A549 (cell line): ENCODE results near the gene TMEM217. TPM values are rescaled to one million over a fixed set of nuclear protein-coding genes. Genes with fewer than 3 reads are reported as not detected.

Experiments used
- ATAC-seq, 2 experiments: fragments of 200-7000 bp in 1 of 2; fragments of >200 bp in 1 of 2; cut with Nextera tagmentation in 1 of 2; cut with Tn5 transposase in 1 of 2; 3 replicates each; pipeline versions ENCODE4 v1.8.0 to v1.9.1; 2018 to 2020; ENCODE audit warnings: mild to moderate bottlenecking in 1 of 2, moderate library complexity in 1 of 2
- CTCF ChIA-PET: fragments of 300-600 bp; sonication (Branson Sonifier 250); formaldehyde crosslinking; extraction: SDS; loops from one replicate; lab custom pipeline; 2021; ENCODE audit warnings: antibody characterized with exemption, inconsistent platforms; lab: Yijun Ruan, JAX
- POLR2A ChIA-PET: fragments of 350-600 bp; formaldehyde crosslinking; extraction: SDS; loops from one replicate; lab custom pipeline; 2021; ENCODE audit warnings: antibody characterized with exemption, inconsistent platforms; lab: Yijun Ruan, JAX
- DNase-seq, 2 experiments: peaks; one replicate each; pipeline versions ENCODE4 v3.0.0 to v3.0.0-alpha.2; 2011 to 2016; ENCODE audit warnings: low read depth in 1 of 2, low spot score in 1 of 2
- FAIRE-seq: peaks from 2 replicates; lab custom pipeline; 2011; peaks lifted over from hg19 to GRCh38; lab: Jason Lieb, UNC
- H3K27ac ChIP-seq, 2 experiments: fragments of >200 bp; sonication (Bioruptor Twin); formaldehyde crosslinking; 3 replicates each; pipeline ENCODE4 v1.5.1; 2016 to 2017
- H3K4me1 ChIP-seq: fragments of >200 bp; sonication (Bioruptor Twin); formaldehyde crosslinking; 3 replicates; pipeline ENCODE4 v1.6.1; 2016
- H3K4me2 ChIP-seq: fragments of >200 bp; sonication (Bioruptor Twin); formaldehyde crosslinking; 3 replicates; pipeline ENCODE4 v1.6.1; 2016
- H3K4me3 ChIP-seq: fragments of >200 bp; sonication (Bioruptor Twin); formaldehyde crosslinking; 3 replicates; pipeline ENCODE4 v1.5.1; 2016
- H3K9me3 ChIP-seq: fragments of >200 bp; sonication (Bioruptor Twin); formaldehyde crosslinking; 3 replicates; pipeline ENCODE4 v1.6.1; 2016
- BCL3 ChIP-seq: fragments of >200 bp; sonication (Bioruptor Twin); formaldehyde crosslinking; IDR thresholded peaks from 3 replicates; pipeline ENCODE4 v1.6.1; 2016
- CBX2 ChIP-seq: fragments of 200-600 bp; sonication (generic); IDR thresholded peaks from 2 replicates; pipeline ENCODE4 v1.6.1; 2016; ENCODE audit warnings: low read depth, mild to moderate bottlenecking, borderline replicate concordance
- CTCF ChIP-seq: fragments of >200 bp; sonication (Bioruptor Twin); formaldehyde crosslinking; IDR thresholded peaks from 3 replicates; pipeline ENCODE4 v1.5.1; 2016
- E2F6 ChIP-seq: IDR thresholded peaks from 2 replicates; pipeline ENCODE4 v1.6.1; 2012; ENCODE audit warnings: low read depth, borderline replicate concordance
- EHMT2 ChIP-seq: fragments of 200-600 bp; sonication (generic); IDR thresholded peaks from 2 replicates; pipeline ENCODE4 v1.6.1; 2016; ENCODE audit warnings: antibody characterized with exemption, low read depth, mild to moderate bottlenecking, moderate library complexity
- ESRRA ChIP-seq: fragments of 150-350 bp; IDR thresholded peaks from 2 replicates; pipeline ENCODE4 v1.6.1; 2014; ENCODE audit warnings: mild to moderate bottlenecking, low read length, borderline replicate concordance
- FOSB ChIP-seq: fragments of 250-450 bp; sonication (Bioruptor Pico); IDR thresholded peaks from 2 replicates; pipeline ENCODE4 v1.5.0; 2020; ENCODE audit warnings: mild to moderate bottlenecking, moderate library complexity
- FOSL2 ChIP-seq, 2 experiments: fragments of 450-650 bp in 1 of 2; fragments of >200 bp in 1 of 2; sonication (Bioruptor Twin) in 1 of 2; formaldehyde crosslinking; IDR thresholded peaks; 2 replicates each; pipeline versions ENCODE4 v1.5.0 to v1.6.1; 2016 to 2020; ENCODE audit warnings: mild to moderate bottlenecking in 1 of 2, moderate library complexity in 1 of 2
- FOXS1 ChIP-seq: fragments of 250-450 bp; sonication (Bioruptor Pico); IDR thresholded peaks from 2 replicates; pipeline ENCODE4 v1.5.0; 2020; ENCODE audit warnings: mild to moderate bottlenecking, moderate library complexity
- HDAC2 ChIP-seq: fragments of 200-600 bp; sonication (generic); IDR thresholded peaks from 2 replicates; pipeline ENCODE4 v1.6.1; 2016
- KDM5A ChIP-seq: fragments of 200-600 bp; sonication (generic); IDR thresholded peaks from 2 replicates; pipeline ENCODE4 v1.6.1; 2016; ENCODE audit warnings: antibody characterized with exemption, mild to moderate bottlenecking
- MAFK ChIP-seq: fragments of 450-650 bp; IDR thresholded peaks from 2 replicates; pipeline ENCODE4 v1.6.1; 2014; ENCODE audit not compliant: partially characterized antibody
- MYC ChIP-seq: IDR thresholded peaks from 2 replicates; pipeline ENCODE4 v1.6.1; 2012; ENCODE audit warnings: mild to moderate bottlenecking, inconsistent platforms, low read length, improper control_type of control experiment, borderline replicate concordance
- POLR2AphosphoS2 ChIP-seq: conservative IDR thresholded peaks from 2 replicates; pipeline ENCODE4 v1.6.1; 2012; ENCODE audit warnings: low read length, improper control_type of control experiment, inconsistent platforms
- RAD21 ChIP-seq, 2 experiments: fragments of >200 bp in 1 of 2; sonication (Bioruptor Twin) in 1 of 2; formaldehyde crosslinking in 1 of 2; IDR thresholded peaks in 1 of 2; conservative IDR thresholded peaks in 1 of 2; 2 replicates in 1 of 2; 3 replicates in 1 of 2; pipeline ENCODE4 v1.6.1; 2012 to 2018; ENCODE audit warnings: inconsistent platforms in 1 of 2
- RARB ChIP-seq: fragments of 250-450 bp; sonication (Bioruptor Pico); IDR thresholded peaks from 2 replicates; pipeline ENCODE4 v1.8.0; 2021; ENCODE audit warnings: mild to moderate bottlenecking, moderate library complexity
- RCOR1 ChIP-seq: fragments of 150-350 bp; IDR thresholded peaks from 2 replicates; pipeline ENCODE4 v1.6.1; 2014; ENCODE audit warnings: antibody characterized with exemption, low read length, low read depth
- SREBF2 ChIP-seq: fragments of 450-650 bp; IDR thresholded peaks from 2 replicates; pipeline ENCODE4 v1.6.1; 2014; ENCODE audit warnings: mild to moderate bottlenecking, moderate library complexity
- TP53 ChIP-seq: fragments of 250-450 bp; sonication (Bioruptor Pico); IDR thresholded peaks from 2 replicates; pipeline ENCODE4 v1.5.0; 2021; ENCODE audit warnings: mild to moderate bottlenecking, moderate library complexity
- ZC3H11A ChIP-seq: fragments of 450-650 bp; IDR thresholded peaks from 2 replicates; pipeline ENCODE4 v1.6.1; 2014; ENCODE audit warnings: antibody characterized with exemption, mild to moderate bottlenecking
- ZNF302 ChIP-seq: fragments of 250-450 bp; sonication (Bioruptor Pico); IDR thresholded peaks from 2 replicates; pipeline ENCODE4 v1.9.0; 2021; ENCODE audit warnings: inconsistent platforms, mild to moderate bottlenecking, moderate library complexity
- WGBS: methylation state at CpG from one replicate; pipeline ENCODE4 v1.1.6; 2017; ENCODE audit errors: missing lambda C conversion rate; 5-methylcytosine and 5-hydroxymethylcytosine counted together
- polyA plus RNA-seq, 4 experiments: library from polyadenylated mRNA; depleted of rRNA in 3 of 4; stranded (reverse); fragments of >200 nt; fragmentation: RNase III in 1 of 4; extraction: RNeasy Plus Mini Kit Qiagen cat#74134 plus additional on column Dnase treatment in 1 of 4; gene quantifications; 2 replicates in 3 of 4; 3 replicates in 1 of 4; pipeline ENCODE4 v1.2.3, GENCODE V29; 2011 to 2017
- TF ChIP-seq, protein P1 (sequence below): fragments of >200 bp; sonication (Bioruptor Twin); formaldehyde crosslinking; IDR thresholded peaks from 2 replicates; pipeline ENCODE4 v1.6.1; 2016
- TF ChIP-seq, protein P2 (sequence below): fragments of 250-450 bp; sonication (Bioruptor Pico); IDR thresholded peaks from 2 replicates; pipeline ENCODE4 v1.5.0; 2020; ENCODE audit warnings: low read depth, mild to moderate bottlenecking, moderate library complexity

The TMEM217 gene
- polyA plus RNA-seq, 2 of the 4 experiments (the other 2 are of a cell fraction): 0.59 to 1.6 TPM

DNA sequence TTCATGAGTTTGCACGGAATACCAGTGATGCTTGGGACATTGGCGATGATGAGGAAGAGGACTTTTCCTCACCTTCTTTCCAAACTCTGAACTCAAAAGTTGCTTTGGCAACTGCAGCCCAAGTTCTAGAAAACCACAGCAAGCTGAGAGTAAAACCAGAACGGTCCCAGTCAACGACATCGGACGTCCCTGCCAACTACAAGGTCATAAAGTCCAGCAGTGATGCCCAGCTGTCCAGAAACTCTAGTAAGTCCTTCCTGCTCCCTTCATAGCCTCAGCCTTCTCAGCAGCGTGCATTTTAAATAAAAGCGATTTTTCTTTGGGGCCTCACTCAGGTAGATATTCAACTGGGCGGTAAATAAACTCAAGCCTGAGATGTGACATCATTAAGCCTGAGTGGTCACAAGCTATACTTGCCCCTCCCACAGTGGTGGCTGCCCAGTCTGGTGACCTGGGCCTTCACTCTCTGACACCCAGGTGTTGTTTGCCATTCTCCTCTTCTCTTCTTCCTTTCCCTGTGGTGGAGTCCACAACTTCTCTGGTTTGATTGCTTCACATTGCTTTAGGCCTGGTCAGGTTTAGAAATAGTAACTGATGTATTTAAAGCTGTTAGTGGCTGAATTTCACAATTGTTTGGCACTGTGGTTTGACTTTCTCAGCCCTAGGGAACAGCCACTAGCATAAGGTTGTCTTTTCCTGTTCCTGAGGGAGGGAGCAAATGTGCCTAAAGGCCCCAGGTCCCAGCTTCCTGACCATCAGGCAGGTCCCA, 21.6 kb upstream of the TMEM217 start:
- H3K4me2 ChIP-seq: no peak overlapping the region
- no peaks in the 10 kb centered on the region for H3K9me3 ChIP-seq
- CTCF ChIA-PET: interaction anchor here (0.6 to 1.1 kb wide), 3 partner anchors 15 to 71 kb away, joined by 3 read pairs; no protein-coding TSS in a partner anchor
- FAIRE-seq (no peak), ATAC-seq (no peak), DNase-seq (no peak)
- POLR2A ChIA-PET: no interaction called here
- H3K4me1 ChIP-seq: no peaks in the 10 kb centered on the region
- WGBS: 93% methylated on average over 9 of the region's 9 CpGs
- no peak overlapping the region for H3K4me3 ChIP-seq
- no peak overlapping the region for H3K27ac ChIP-seq
- TF ChIP-seq FOSB (CRISPR knock-in tag) (no peak), POLR2AphosphoS2 (no peak), RARB (CRISPR knock-in tag) (no peak), MYC (no peak), KDM5A (no peak), SREBF2 (no peak), FOXS1 (no peak)

DNA sequence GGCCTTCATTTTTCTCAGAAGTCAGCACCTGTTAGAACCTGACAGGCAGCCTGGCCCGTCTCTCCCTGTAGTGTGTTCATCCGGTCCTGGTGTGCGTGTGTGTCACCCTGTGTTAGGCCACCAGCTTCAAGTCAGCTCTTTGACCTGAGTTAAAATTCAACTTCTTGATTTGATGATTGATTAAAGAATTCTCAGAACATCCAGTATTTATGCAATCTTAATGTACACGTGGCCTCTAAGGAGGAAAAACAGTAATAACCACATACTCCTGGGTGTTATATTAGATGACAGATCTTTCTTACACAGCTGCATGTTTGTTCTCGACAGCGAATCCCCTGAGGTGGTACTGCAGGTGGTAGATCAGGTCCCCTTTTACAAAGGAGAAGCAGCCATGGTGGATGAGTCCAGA, 19.1 kb upstream of the TMEM217 start:
- WGBS: 93% methylated on average over 6 of the region's 6 CpGs
- Histone ChIP-seq H3K4me3 (no peak overlapping the region), H3K27ac (no peak overlapping the region), H3K4me1 (no peaks in the 10 kb centered on the region), H3K9me3 (no peaks in the 10 kb centered on the region)
- ChIA-PET CTCF (no interaction called here), POLR2A (no interaction called here)
- FAIRE-seq: no peak
- ATAC-seq: no peak
- DNase-seq: no peak
- TF ChIP-seq ESRRA (no peak), RCOR1 (no peak), SREBF2 (no peak), CBX2 (no peak), ZNF302 (CRISPR knock-in tag) (no peak), FOSL2 (IDR thresholded peaks at IDR 0.05) (no peak), FOSL2 (CRISPR knock-in tag; IDR thresholded peaks at IDR 0.05) (no peak), FOSB (CRISPR knock-in tag) (no peak), E2F6 (no peak)
- TF ChIP-seq, protein P1, sequence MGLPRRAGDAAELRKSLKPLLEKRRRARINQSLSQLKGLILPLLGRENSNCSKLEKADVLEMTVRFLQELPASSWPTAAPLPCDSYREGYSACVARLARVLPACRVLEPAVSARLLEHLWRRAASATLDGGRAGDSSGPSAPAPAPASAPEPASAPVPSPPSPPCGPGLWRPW: no peak
- TF ChIP-seq, all 56 proteins: peak for 0
- no peak overlapping the region for H3K4me2 ChIP-seq

DNA sequence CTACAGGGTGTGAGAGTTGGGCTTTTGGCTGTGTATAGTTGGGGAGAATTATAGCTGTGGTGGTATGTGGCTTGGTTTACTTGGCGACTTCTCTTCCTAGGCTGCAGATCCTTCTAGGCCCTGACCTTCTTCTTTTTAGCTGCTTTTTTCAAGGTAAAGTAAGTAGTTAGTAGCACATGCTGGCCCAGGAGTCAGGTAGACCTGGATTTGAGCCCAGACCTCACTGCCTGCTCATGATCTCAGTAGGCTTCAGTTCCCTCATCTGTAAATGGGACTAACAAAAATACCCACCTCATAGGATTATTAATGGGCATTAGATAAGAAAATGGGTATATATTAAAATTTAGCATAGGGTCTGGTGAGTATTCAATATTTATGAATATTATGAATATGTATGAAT, 17.4 kb upstream of the TMEM217 start:
- DNase-seq (no peak), ATAC-seq (no peak), FAIRE-seq (no peak)
- no peak overlapping the region for H3K4me3 ChIP-seq
- H3K4me2 ChIP-seq: no peak overlapping the region
- CTCF ChIA-PET: interaction anchor here (1.0 kb wide), 1 partner anchor 10 kb away, joined by 3 read pairs; no protein-coding TSS in a partner anchor
- TF ChIP-seq MAFK: no peak
- no peak for TF ChIP-seq BCL3
- TF ChIP-seq, protein P2, sequence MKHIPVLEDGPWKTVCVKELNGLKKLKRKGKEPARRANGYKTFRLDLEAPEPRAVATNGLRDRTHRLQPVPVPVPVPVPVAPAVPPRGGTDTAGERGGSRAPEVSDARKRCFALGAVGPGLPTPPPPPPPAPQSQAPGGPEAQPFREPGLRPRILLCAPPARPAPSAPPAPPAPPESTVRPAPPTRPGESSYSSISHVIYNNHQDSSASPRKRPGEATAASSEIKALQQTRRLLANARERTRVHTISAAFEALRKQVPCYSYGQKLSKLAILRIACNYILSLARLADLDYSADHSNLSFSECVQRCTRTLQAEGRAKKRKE: no peak
- TF ChIP-seq RCOR1: no peak
- no peak for TF ChIP-seq RAD21 (conservative IDR thresholded peaks at IDR 0.05 in 1 of 2, IDR thresholded peaks at IDR 0.05 in 1 of 2)
- TF ChIP-seq EHMT2: no peak
- TF ChIP-seq ZC3H11A: no peak
- TF ChIP-seq HDAC2: no peak
- no peak for TF ChIP-seq TP53 (CRISPR knock-in tag)
- TF ChIP-seq CTCF: no peak
- H3K27ac ChIP-seq: no peak overlapping the region
- POLR2A ChIA-PET: no interaction called here
- 85% methylated on average over 1 of the region's 1 CpG for WGBS
- no peaks in the 10 kb centered on the region for H3K9me3 ChIP-seq
- H3K4me1 ChIP-seq: no peaks in the 10 kb centered on the region
